ENCODE data around the gene USP40.

The USP40 gene

GRCh38 chr2:233456934-233457333, 109.6 kb downstream of the USP40 start:
- no peak for DNase-seq (ENCODE audit: low read depth)

- DNase-seq (ENCODE audit: low read depth), result no peak
Observed at GRCh38 chr2:233456111-233456510, 110.5 kb downstream of the USP40 start.

- no peak for DNase-seq (ENCODE audit: low read depth)
Observed at GRCh38 chr2:233455491-233455890, 111.1 kb downstream of the USP40 start.

GRCh38 chr2:233455006-233455405, 111.6 kb downstream of the USP40 start:
- DNase-seq (ENCODE audit: low read depth), result no peak

GRCh38 chr2:233453916-233454315, 112.7 kb downstream of the USP40 start:
- no peak for DNase-seq (ENCODE audit: low read depth)

GRCh38 chr2:233453111-233453915, 113.3 kb downstream of the USP40 start:
- no peak for DNase-seq (ENCODE audit: low read depth)

- no peak for DNase-seq (ENCODE audit: low read depth)
Observed at GRCh38 chr2:233451950-233452349, 114.6 kb downstream of the USP40 start.

GRCh38 chr2:233450864-233451575, 115.6 kb downstream of the USP40 start:
- DNase-seq (ENCODE audit: low read depth), result no peak

- DNase-seq (ENCODE audit: low read depth), result no peak
Observed at GRCh38 chr2:233449921-233450863, 116.4 kb downstream of the USP40 start.

- DNase-seq (ENCODE audit: low read depth), result no peak
Observed at GRCh38 chr2:233449081-233449901, 117.3 kb downstream of the USP40 start.

GRCh38 chr2:233448575-233448974, 118.0 kb downstream of the USP40 start:
- DNase-seq (ENCODE audit: low read depth), result no peak

- DNase-seq (ENCODE audit: low read depth), result no peak
Observed at GRCh38 chr2:233448220-233448559, 118.4 kb downstream of the USP40 start.

- DNase-seq (ENCODE audit: low read depth), result no peak
Observed at GRCh38 chr2:233447506-233448219, 118.9 kb downstream of the USP40 start.

- DNase-seq (ENCODE audit: low read depth), result no peak
Observed at GRCh38 chr2:233446606-233447305, 119.8 kb downstream of the USP40 start.

GRCh38 chr2:233446121-233446520, 120.5 kb downstream of the USP40 start:
- DNase-seq (ENCODE audit: low read depth), result no peak

- no peak for DNase-seq (ENCODE audit: low read depth)
Observed at GRCh38 chr2:233445152-233445830, 121.3 kb downstream of the USP40 start.

- DNase-seq (ENCODE audit: low read depth), result no peak
Observed at GRCh38 chr2:233444501-233444900, 122.1 kb downstream of the USP40 start.

GRCh38 chr2:233443511-233444183, 122.9 kb downstream of the USP40 start:
- DNase-seq (ENCODE audit: low read depth), result peak; percentile 74

- no peak for DNase-seq (ENCODE audit: low read depth)
Observed at GRCh38 chr2:233442028-233442310, 124.6 kb downstream of the USP40 start.
